ENCODE measurements around the gene CNTROB.

DNA sequence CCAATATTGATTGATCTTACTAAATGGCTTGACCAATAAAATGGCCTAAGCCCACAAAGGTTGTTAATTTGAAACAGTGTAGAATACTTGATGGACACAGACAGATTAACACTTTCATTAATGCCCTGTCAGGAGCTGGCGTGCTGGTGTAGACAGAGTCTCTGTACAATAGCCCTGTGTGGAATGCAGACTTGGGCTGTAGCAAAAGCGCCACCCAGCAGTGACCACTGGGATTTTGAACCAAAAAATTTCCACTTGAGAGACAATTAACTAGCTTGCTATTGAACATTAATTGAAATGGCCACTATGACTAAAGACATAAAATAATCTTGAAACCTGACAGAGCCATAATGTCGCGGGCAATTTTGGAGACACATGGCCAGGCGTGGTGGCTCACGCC lies 50.7 kb downstream of the CNTROB start:
- TF ChIP-seq, protein P1, sequence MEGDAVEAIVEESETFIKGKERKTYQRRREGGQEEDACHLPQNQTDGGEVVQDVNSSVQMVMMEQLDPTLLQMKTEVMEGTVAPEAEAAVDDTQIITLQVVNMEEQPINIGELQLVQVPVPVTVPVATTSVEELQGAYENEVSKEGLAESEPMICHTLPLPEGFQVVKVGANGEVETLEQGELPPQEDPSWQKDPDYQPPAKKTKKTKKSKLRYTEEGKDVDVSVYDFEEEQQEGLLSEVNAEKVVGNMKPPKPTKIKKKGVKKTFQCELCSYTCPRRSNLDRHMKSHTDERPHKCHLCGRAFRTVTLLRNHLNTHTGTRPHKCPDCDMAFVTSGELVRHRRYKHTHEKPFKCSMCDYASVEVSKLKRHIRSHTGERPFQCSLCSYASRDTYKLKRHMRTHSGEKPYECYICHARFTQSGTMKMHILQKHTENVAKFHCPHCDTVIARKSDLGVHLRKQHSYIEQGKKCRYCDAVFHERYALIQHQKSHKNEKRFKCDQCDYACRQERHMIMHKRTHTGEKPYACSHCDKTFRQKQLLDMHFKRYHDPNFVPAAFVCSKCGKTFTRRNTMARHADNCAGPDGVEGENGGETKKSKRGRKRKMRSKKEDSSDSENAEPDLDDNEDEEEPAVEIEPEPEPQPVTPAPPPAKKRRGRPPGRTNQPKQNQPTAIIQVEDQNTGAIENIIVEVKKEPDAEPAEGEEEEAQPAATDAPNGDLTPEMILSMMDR (IDR thresholded peaks at IDR 0.05): no peak
- no peak for TF ChIP-seq EZH2 (IDR thresholded peaks at IDR 0.05; ENCODE audit: borderline replicate concordance, insufficient read depth, low read depth, low read length, poor library complexity, severe bottlenecking)
